Keratinocyte (primary cell): Measurements from ENCODE around the gene FOXA2.

Experiments used
- EZH2 ChIP-seq: IDR thresholded peaks from one replicate; pipeline ENCODE4 v1.6.1; 2012; ENCODE audit warnings: inconsistent platforms, mild to moderate bottlenecking, low read length, moderate library complexity
- TF ChIP-seq, protein P1 (sequence below), 3 experiments: IDR thresholded peaks in 1 of 3; conservative IDR thresholded peaks in 1 of 3; optimal IDR thresholded peaks in 1 of 3; 2 replicates in 2 of 3; 3 replicates in 1 of 3; pipeline versions ENCODE3 to v1.5.1; 2011; ENCODE audit warnings: low read length in 3 of 3, mild to moderate bottlenecking in 3 of 3, moderate library complexity in 2 of 3, control low read depth in 1 of 3, inconsistent platforms in 1 of 3; ENCODE audit not compliant: insufficient read depth in 2 of 3; ENCODE audit errors: extremely low read depth in 1 of 3

DNA sequence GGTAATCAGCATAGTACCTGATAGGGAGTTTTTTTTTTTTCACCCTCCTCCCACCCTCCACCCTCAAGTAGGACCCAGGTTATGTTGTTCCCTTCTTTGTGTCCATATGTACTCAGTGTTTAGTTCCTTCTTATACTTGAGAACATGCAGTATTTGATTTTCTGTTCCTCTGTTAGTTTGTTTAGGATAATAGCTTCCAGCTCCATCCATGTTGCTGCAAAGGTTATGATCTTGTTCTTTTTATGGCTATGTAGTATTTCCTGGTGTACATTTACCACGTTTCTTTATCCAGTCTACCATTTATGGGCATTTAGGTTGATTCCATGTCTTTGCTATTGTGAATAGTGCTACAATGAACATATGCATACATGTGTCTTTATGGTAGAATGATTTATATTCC, 41.9 kb downstream of the FOXA2 start:
- TF ChIP-seq, protein P1, sequence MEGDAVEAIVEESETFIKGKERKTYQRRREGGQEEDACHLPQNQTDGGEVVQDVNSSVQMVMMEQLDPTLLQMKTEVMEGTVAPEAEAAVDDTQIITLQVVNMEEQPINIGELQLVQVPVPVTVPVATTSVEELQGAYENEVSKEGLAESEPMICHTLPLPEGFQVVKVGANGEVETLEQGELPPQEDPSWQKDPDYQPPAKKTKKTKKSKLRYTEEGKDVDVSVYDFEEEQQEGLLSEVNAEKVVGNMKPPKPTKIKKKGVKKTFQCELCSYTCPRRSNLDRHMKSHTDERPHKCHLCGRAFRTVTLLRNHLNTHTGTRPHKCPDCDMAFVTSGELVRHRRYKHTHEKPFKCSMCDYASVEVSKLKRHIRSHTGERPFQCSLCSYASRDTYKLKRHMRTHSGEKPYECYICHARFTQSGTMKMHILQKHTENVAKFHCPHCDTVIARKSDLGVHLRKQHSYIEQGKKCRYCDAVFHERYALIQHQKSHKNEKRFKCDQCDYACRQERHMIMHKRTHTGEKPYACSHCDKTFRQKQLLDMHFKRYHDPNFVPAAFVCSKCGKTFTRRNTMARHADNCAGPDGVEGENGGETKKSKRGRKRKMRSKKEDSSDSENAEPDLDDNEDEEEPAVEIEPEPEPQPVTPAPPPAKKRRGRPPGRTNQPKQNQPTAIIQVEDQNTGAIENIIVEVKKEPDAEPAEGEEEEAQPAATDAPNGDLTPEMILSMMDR (optimal IDR thresholded peaks at IDR 0.05 in 1 of 3, IDR thresholded peaks at IDR 0.05 in 1 of 3, conservative IDR thresholded peaks at IDR 0.05 in 1 of 3; ENCODE audit: extremely low read depth in 1 of 3, insufficient read depth in 2 of 3, low read length in 3 of 3): no peak
- no peak for TF ChIP-seq EZH2
